Right hindlimb (tissue), 1 donor: ENCODE measurements around the gene HLA-DRB5.
"Not testable (repeated sequence)": the region's sequence is repeated elsewhere in the genome, so short reads cannot be mapped to it uniquely, and the experiment has no call there.

Experiments
- DNase-seq: peaks from one replicate; pipeline ENCODE4 v3.0.0-alpha.2; 2018

The HLA-DRB5 gene

DNA sequence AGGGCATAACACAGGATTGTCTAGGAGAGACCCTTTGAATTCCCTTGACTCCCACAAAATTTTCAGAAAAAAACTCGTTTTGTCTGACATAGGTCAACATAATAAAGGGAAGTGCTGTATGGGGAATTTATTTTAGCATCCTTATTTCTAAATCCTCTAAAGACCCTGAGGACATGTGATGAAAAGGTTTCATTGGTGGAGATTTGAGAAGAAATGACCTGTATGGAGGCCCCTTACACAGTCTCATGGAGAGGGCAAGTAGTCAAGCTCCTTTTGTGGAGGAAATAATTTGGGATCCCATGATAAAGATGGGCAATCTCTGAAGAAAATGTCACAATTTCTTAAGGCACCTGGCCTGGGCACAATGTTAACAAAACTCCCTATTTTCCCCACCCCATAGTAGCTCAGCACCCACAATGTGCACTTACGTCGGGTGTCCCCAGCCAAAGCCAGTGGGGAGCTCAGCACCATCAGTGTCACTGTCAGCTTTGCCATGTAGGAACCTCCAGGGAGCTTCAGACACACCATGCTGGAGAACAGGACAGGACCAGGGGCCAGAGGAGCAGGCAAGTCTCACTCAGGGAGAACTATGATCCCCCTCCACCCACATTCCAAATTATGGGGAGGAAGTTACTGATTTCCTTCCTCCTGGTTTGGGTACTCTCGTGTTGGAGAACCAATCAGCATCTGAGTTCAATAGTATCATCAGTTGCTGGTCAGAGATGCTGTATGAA, at the start of gene HLA-DRB5:
HLA-DRB5 (minus strand) TSS at position 591 of the 734 bp plus-strand sequence; CDS start at position 528, 63 bp downstream.
- no peak for DNase-seq

DNA sequence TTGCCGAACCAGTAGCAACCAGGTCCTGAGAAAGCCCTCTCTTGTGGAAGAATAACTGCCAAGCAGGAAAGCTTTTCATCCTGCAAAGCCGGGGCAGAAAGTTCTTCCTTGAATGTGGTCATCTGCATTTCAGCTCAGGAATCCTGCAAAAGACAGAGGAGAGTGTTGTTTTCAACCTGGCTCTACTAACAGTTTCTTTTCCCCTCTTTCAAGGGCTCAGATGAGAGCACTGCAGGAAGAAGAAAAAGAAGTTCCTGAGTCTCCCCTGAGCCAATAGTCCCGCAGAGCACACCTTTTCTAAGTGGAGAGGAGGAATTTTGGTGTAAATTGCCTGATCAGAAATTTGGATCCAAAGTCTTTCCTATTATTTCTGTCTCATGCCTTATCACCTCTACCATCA, 48.9 kb upstream of the HLA-DRB5 start:
- DNase-seq = no peak

DNA sequence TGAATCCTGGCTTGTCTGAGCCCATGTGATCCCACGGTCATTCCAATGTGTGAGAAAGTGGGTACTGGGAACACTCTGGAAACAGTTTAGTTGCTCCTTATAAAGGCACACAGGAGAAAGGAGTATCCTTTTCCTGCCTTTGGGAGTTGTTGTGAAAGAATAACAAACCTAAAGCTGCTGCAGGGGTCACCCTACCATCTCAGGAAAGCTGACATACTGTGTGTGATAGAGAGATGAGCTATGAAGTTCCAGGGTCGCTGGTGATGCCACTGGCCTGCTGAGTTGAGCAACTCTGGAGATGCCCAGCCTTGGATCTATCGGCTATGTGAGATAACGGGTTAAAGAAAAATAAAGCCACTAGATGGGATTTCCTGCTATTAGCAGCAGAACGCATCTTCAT, 47.4 kb upstream of the HLA-DRB5 start:
- DNase-seq = not testable (repeated sequence)

DNA sequence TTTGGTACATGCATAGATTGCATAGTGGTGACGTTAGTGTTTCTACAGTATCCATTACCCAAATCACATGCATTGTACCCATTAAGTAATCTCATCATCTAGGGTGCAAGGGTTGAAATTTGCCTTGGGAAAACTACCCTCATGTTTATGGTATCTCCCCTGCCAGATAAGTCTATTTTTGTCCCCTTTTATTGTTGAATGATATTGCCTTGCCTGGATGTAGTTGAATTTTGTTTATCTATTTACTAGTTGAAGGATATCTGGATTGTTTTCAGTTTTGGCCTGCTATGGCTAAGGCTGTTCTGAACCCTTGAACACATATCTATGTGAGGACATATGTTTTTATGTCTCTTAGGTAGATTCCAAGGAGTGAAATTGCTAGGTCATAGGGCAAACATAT, 46.2 kb upstream of the HLA-DRB5 start:
- DNase-seq = no peak

DNA sequence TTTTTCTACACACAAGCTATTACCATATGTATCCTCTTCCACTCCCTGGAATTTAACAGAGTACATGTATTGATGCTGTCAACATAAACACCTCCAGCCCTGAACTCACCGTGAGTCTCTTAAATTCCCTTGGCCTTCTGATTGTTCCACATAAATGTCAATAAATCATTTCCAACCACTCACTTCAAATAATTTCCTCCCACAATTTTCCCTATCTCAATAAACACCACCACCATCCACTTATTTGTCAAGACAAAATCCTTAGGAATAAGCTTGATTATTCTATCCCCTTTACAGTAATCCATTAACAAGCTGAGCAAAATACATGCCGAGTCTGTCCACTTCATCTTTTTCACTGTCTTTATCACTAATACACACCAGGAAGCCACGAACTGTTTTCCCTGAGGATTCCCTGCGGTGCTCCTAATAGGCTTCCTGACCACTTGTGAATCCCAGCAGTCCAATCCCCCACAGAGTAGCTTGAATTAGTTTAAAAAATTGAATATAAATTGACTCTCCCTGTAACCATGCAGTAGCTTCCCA, 40.3 kb upstream of the HLA-DRB5 start:
- DNase-seq = no peak

DNA sequence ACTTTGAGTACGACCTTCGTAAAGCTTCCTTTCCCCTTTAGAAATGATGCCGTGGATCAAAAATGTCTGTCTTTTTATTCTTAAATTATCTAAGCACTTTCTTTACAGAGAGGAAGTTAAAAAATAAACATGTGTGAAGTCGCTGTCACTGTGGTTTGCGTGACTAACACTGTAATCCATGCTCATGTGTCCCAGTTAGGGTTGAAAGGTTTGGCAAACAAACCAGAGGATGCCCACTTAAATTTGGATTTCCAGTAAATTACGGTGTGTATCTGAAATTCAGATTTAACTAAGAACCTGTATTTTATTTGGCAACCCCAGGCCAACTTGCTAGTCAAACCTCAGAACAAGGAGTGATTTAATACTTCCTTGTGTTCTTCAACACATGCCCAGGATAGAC, 38.5 kb upstream of the HLA-DRB5 start:
- DNase-seq = no peak

DNA sequence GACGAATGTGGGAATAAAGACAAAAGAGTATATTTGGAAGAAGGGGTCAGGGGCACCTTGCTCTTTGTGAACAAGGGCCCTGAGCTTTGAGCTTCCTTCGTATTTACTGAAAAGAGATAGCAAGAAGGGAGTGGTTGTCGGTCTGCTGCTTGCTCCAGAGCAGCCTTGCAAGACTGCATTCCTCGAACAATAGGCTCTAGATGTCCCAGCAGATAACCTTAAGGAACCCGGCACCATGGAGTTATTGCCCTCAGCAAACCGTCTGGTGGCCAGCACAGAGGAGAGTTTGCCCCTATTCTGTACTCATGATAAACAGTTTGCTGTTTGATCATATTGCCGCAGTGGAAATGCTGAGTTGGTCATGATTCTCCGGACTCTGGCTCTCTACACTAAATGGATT, 36.9 kb upstream of the HLA-DRB5 start:
- DNase-seq = no peak

DNA sequence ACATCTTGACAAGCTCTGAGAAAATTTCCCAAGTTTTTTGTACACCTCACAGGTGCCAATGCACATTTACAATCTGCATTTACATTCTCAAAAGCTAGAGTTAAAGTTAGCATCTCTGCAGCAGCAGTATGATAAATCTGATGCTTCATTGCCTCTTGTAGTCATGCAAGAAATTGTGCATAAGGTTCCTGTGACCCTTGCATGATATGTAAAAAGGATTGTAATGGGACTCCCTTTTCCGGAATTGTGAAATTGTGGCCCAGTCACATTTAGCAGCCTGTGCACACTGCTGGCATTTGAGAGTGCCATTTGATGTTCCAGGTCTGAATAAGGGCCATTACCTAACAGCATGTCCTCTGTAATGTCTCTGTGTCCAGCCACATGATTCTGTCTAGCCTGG, 35.4 kb upstream of the HLA-DRB5 start:
- no peak for DNase-seq

DNA sequence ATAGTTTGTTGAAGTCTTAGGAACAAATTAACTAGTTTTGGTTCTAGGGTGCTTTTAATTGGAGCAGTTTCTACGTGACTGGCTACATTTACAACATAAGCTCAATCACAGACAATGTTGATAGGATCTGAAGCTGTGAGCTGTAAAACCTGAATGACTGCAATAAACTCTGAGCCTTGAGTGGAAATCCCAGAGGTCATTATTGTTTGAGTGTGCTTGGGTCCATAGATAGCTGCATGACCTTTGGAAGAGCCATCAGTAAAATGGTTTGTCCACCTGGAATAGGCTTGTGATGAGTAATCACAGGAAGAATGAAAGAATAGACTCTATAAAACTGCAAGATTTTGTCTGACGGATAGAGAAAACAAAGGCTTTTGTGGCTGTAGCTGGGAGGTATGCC, 32.9 kb upstream of the HLA-DRB5 start:
- no peak for DNase-seq

DNA sequence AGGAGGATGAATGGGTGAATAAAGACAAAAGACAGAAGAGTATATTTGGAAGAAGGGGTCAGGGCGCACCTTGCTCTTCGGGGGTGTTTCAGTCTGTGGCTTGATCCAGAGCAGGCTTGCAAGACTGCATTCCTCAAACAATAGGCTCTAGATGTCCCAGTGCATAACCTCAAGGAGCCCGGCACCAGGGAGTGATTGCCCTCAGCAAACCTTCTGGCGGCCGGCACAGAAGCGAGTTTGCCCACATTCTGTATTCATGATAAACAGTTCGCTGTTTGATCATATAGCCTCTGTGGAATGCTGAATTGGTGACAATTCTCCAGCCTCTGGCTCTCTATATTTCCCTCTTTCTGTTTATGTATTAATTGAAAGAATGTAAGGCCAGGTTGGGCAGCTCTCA, 29.7 kb upstream of the HLA-DRB5 start:
- no peak for DNase-seq

DNA sequence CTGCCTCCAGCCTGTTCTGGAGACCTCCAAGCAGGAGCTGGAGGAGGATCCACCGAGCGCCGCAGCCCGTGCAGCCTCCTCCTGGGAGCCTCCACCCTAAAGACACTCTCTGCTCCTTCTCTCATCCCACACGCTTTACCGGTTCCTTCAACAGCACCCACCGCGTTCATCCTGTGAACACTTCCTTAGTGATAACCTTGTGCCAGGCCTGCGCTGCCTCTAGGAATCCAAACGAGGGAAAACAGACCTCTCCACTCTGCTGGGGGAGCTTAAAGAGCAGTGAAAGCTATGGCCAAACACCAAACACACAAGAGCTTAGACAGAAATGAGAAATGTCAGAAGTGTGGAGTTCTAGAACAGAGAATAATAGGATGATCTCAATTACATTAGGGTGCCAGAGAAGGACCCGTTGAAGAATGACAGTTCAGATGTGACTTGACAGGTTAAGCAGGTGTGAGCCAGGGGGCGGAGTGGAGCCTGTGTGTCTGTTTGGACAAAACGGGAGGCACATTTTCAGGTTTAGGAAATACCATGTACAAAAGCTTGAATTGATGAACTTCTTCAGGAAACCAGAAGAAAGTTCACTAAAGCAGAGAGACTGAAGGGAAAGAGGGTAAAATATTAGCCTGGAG, 28.5 kb upstream of the HLA-DRB5 start:
- DNase-seq = no peak

DNA sequence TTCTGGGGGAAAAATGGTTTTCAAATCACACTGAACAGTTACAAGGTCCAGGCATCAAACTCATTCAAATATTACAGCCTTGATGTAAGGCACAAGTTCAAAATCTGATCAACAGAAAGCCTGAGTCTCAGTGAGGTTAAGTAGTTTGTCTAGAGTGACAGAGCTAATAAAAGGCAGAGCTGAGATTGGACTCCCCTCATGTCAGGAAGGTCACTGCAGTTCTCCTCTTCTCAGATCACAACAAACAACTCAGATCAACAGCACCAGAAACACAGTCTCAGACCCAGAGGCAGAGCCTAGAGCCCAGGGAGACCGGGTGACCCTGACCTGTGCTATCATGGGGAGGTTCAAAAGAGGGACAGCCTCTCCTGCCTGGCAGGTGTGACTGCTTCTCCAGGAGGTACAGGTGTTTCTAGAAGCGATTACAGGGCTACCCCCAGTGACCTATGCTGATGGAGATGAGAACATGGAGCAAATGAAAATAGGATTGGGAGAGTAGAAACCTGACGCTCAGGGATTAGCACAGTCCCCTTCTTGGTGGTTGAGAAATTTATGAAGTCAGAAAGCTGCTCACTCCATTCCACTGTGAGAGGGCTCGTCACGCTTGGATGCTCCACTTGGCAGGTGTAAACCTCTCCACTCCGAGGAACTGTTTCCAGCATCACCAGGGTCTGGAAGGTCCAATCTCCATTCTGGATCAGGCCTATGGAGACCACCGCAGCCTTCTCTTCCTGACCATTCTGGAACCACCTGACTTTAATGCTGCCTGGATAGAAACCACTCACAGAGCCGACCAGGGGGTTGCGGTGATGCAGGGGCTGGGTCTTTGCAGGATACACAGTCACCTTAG, 24.3 kb upstream of the HLA-DRB5 start:
- no peak for DNase-seq

DNA sequence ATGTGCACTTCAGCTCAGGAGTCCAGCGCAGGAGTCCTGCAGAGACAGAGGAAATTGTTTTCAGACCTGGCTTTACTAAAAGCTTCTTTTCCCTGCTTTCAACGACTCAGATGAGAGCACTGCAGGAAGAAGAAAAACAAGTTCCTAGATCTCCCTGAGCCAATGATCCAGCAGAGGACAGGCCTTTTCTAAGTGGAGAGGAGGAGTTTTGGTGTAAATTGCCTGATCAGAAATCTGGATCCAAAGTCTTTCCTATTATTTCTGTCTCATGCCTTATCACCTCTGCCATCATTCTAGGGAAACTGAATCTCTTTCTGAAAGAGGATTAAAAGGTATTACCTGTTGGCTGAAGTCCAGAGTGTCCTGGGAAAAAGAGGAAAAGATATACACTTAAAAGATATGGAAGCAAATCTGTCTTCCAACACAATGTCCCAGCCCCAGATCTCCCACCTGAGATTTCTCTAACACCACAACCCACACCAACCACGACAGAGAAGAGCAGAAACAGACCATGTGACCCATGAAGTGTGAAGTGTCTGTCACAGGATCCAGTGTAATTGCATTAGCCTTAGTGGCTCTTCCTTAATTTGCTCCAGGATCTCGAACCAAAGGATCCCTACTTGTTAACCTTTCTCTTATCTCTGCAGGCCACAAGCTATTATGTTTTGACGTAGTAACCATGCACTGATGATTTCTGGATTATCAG, 23.1 kb upstream of the HLA-DRB5 start:
- DNase-seq = no peak

DNA sequence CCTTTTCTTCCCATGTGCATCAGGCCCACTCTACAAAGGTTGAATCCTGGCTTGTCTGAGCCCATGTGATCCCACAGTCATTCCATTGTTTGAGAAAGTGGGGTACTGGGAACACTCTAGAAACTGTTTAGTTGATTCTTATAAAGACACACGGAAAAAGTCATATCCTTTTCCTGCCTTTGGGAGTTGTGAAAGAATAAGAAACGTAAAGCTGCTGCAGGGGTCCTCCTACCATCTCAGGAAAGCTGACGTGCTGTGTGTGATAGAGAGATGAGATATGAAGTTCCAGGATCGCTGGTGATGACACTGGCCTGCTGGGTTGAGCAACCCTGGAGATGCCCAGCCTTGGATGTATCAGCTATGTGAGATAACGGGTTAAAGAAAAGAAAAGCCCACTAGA, 21.3 kb upstream of the HLA-DRB5 start:
- no peak for DNase-seq

DNA sequence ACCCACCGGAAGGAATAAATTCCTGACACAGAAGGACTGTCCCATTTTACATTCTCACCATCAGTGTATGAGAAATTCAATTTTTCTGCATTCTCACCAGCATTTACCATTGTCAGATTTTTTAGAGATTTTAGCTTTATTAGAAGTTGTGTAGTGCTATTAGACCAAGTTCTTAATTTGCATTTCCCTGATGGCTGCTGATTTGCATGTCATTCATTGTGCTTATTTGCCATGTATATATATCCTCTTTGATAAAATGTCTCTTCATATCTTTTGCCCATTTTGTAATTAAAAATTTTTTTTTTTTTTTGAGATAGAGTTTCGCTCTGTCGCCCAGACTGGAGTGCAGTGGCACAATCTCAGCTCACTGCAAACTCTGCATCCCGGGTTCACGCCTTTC, 9.8 kb upstream of the HLA-DRB5 start:
- DNase-seq = no peak

DNA sequence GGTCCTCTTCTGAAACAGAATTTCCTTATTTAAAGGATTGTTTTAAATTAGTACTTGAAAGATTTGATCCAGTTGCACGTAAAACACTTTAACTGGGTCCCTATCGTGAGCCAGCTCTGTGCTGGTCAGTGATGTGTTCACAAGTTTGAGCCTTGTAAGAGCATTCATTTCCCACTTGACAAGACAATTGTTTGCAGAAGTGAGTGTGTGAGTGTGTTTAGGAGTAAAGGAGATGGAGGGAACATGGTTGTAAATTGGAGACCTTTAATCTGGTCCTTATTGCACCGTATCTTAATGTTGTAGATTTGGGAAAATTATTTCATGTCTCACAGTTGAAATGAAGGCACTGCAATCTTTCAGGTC, 325 bp upstream of the HLA-DRB5 start:
- DNase-seq = not testable (repeated sequence)

DNA sequence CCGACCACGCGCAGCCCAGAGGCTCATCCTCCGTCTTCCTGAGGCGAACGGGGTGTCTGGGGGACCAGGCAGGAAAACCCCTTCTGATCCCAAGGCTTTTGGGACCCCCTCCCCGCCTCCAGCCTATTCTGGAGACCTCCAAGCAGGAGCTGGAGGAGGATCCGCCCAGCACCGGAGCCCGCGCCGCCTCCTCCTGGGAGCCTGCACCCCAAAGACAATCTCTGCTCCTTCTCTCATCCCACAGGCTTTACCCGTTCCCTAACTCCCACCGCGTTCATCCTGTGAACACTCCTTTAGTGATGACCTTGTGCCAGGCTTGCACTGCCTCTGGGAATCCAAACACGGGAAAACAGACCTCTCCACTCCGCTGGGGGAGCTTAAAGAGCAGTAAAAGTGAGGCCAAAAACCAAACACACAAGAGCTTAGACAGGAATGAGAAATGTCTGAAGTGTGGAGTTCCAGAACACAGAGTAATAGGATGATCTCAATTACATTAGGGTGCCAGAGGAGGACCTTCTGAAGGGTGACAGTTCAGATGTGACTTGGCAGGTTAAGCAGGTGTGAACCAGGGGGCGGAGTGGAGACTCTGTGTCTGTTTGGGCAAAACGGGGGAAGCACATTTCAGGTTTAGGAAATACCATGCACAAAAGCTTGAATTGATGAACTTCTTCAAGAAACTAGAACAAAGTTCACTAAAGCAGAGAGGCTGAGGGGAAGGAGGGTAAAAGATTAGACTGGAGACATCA, 7.6 kb downstream of the HLA-DRB5 start:
- no peak for DNase-seq

DNA sequence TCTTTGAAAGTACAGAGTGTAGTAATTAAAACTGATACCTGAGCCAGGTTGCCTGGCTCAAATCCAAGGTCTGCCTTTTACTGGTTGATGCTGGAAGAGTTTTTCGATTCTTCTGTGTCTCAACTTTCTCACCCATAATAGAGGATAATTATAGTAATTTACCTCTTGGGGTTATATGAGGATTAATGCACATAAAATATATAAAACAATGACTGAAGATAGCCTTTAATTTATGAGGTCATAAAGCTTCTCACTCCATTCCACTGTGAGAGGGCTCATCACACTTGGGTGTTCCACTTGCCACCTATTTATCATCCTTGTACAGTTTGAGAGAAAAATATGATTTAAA, 10.2 kb downstream of the HLA-DRB5 start:
- DNase-seq = no peak

DNA sequence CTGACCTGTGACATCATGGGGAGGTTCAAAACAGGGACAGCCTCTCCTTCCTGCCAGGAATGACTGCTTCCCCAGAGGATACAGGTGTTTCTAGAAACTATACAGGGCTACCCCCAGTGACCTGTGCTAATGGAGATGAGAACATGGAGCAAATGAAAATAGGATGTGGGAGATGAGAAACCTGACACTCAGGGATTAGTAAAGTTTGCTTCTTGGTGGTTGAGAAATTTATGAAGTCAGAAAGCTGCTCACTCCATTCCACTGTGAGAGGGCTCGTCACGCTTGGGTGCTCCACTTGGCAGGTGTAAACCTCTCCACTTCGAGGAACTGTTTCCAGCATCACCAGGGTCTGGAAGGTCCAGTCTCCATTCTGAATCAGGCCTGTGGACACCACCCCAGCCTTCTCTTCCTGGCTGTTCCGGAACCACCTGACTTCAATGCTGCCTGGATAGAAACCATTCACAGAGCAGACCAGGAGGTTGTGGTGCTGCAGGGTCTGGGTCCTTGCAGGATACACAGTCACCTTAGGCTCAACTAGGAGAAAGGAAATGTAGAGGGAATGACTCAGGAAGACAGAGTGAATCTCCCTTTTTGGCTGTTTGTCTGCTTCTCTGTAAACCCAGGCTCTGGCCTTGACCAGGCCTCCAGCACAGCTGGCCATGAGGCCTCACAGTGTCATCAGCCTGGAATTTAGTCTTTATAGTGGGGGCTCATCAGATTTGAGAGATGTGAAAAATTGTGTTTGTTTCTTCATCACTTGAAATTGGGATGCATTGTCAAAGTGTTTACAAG, 10.8 kb downstream of the HLA-DRB5 start:
- DNase-seq = no peak

DNA sequence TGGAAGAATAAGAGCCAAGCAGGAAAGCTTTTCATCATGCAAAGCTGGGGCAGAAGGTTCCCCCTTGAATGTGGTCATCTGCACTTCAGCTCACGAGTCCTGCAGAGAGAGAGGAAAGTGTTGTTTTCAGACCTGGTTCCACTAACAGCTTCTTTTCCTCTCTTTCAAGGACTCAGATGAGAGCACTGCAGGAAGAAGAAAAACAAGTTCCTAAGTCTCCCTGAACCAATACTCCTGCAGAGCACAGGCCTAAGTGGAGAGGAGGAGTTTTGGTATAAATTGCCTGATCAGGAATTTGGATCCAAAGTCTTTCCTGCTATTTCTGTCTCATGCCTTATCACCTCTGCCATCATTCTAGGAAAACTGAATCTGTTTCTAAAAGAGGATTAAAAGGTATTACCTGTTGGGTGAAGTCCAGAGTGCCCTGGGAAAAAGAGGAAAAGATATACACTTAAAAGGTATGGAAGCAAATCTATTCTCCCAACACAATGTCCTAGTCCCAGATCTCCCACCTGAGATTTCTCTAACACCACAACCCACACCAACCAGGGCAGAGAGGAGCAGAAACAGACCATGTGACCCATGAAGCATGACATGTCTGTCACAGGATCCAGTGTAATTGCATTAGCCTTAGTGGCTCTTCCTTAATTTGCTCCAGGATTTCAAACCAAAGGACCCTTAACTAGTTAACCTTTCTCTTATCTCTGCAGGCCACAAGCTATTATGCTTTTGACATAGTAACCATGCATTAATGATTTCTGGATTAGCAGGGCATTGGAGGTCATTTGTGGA, 12.2 kb downstream of the HLA-DRB5 start:
- no peak for DNase-seq

DNA sequence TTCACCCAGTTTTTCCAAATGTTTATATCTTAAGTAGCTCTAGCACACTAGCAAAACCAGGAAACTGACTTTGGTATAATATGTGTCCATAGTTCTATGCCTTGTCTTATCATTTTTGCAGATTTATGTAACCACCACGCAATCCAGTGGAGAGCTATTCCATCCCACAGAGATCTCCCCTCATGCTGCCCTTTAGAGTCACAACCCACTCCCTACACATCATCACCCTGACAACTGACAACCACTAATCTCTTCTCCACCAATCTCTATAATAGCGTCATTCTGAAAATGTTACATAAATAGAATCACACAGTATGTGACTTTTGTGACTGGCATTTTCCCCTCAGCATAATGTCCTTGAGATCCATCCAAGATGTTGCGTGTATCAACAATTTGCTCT, 29.1 kb downstream of the HLA-DRB5 start:
- no peak for DNase-seq
